Activated CD4-positive, alpha-beta memory T cell treated with anti-CD3 and anti-CD28 coated beads for 36 hours (primary cell): ENCODE results near the gene LRMDA. TPM values are rescaled to one million over a fixed set of nuclear protein-coding genes. Genes with fewer than 3 reads are reported as not detected.

ENCODE experiments used
- CTCF ChIA-PET: fragments of 350-600 bp; sonication (Branson Sonifier 250); formaldehyde crosslinking; loops from one replicate; lab custom pipeline; 2021; ENCODE audit warnings: antibody characterized with exemption, inconsistent platforms; lab: Charles Lee
- POLR2A ChIA-PET: fragments of 350-600 bp; sonication (Branson Sonifier 250); formaldehyde crosslinking; loops from one replicate; lab custom pipeline; 2021; ENCODE audit warnings: antibody characterized with exemption; lab: Charles Lee
- DNase-seq: peaks from one replicate; pipeline ENCODE4 v3.0.0-alpha.2; 2020
- H3K27ac Mint-ChIP-seq: one replicate; pipeline ENCODE4 v1.8.0; 2021; ENCODE audit warnings: mixed read lengths
- H3K27me3 Mint-ChIP-seq: one replicate; pipeline ENCODE4 v1.8.0; 2021; ENCODE audit warnings: mixed read lengths
- H3K36me3 Mint-ChIP-seq: one replicate; pipeline ENCODE4 v1.8.0; 2021; ENCODE audit warnings: mixed read lengths
- H3K4me1 Mint-ChIP-seq: one replicate; pipeline ENCODE4 v1.8.0; 2021; ENCODE audit warnings: low read depth, mixed read lengths
- H3K4me3 Mint-ChIP-seq: one replicate; pipeline ENCODE4 v1.8.0; 2021; ENCODE audit warnings: mild to moderate bottlenecking, mixed read lengths
- H3K9me3 Mint-ChIP-seq: one replicate; pipeline ENCODE4 v1.8.0; 2021; ENCODE audit warnings: mixed read lengths
- intact Hi-C: fragments of 100-400 bp; cut with micrococcal nuclease; formaldehyde crosslinking; loops from one replicate; pipeline ENCODE4 v1.15.1; 2023
- total RNA-seq, 2 experiments: library from RNA; stranded (reverse); gene quantifications; one replicate each; pipeline ENCODE4 v1.2.3, GENCODE V29; 2021

LRMDA gene
- total RNA-seq, 2 experiments from 2014 or later = not detected

- DNase-seq = no peak
- CTCF ChIA-PET = interaction anchor here (0.6 to 1.2 kb wide), 2 partner anchors 9 to 19 kb away, joined by 3 read pairs; no protein-coding TSS in a partner anchor
- Mint-ChIP-seq H3K9me3 (no peaks in the 10 kb centered on the region), H3K27me3 (peaks cover 38% of the 10 kb centered on the region), H3K36me3 (no peaks in the 10 kb centered on the region), H3K4me3 (no peak overlapping the region), H3K27ac (no peak overlapping the region), H3K4me1 (peaks cover 4% of the 10 kb centered on the region)
- POLR2A ChIA-PET = no interaction called here
- intact Hi-C loops = no loop called here
These were observed 16.9 kb upstream of the LRMDA start for GRCh38 chr10:75414527-75414926.

DNA sequence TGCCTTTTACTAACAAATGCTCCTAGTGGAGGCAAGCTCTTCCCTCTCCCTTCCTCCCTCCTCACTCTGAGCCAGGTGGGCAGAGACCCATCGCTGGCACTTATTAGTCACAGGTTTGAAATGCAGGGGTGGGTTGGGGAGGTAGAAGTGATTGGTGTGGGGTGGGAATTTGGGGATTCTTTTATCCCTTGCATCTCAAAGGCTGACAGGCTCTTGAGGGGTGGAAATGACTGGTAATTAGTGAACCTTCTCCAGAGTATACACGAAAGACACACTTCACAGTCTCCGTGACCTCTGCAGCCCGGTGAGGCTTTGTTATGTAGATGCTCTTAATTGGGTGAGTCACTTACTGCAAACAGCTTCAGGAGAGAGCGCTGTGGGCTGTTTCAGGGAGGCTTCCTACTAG lies 13.9 kb upstream of the LRMDA start:
- H3K4me3 Mint-ChIP-seq = no peak overlapping the region
- no peaks in the 10 kb centered on the region for H3K4me1 Mint-ChIP-seq
- no peak for DNase-seq
- H3K36me3 Mint-ChIP-seq = no peaks in the 10 kb centered on the region
- POLR2A ChIA-PET = no interaction called here
- H3K9me3 Mint-ChIP-seq = no peaks in the 10 kb centered on the region
- CTCF ChIA-PET = interaction anchor here (0.9 kb wide), 1 partner anchor 18 kb away, joined by 3 read pairs; no protein-coding TSS in a partner anchor
- peaks cover 18% of the 10 kb centered on the region for H3K27me3 Mint-ChIP-seq
- intact Hi-C loops = no loop called here
- H3K27ac Mint-ChIP-seq = no peak overlapping the region

- CTCF ChIA-PET = no interaction called here
- intact Hi-C loops = no loop called here
These were observed 13.1 kb upstream of the LRMDA start for GRCh38 chr10:75418293-75418692.

GRCh38 chr10:75418712-75419111 lies 12.7 kb upstream of the LRMDA start:
- intact Hi-C loops = no loop called here
- no peak for DNase-seq
- H3K27ac Mint-ChIP-seq = no peak overlapping the region
- H3K9me3 Mint-ChIP-seq = no peaks in the 10 kb centered on the region
- CTCF ChIA-PET = no interaction called here
- POLR2A ChIA-PET = no interaction called here
- H3K27me3 Mint-ChIP-seq = peaks cover 19% of the 10 kb centered on the region
- H3K36me3 Mint-ChIP-seq = no peaks in the 10 kb centered on the region
- no peak overlapping the region for H3K4me3 Mint-ChIP-seq
- no peaks in the 10 kb centered on the region for H3K4me1 Mint-ChIP-seq

More at GRCh38 chr10:75418293-75418692, 13.1 kb upstream of the LRMDA start:
- no peak for DNase-seq
- H3K27me3 Mint-ChIP-seq = peaks cover 19% of the 10 kb centered on the region
- no peaks in the 10 kb centered on the region for H3K4me1 Mint-ChIP-seq
- no peak overlapping the region for H3K27ac Mint-ChIP-seq
- H3K36me3 Mint-ChIP-seq = no peaks in the 10 kb centered on the region
- H3K4me3 Mint-ChIP-seq = no peak overlapping the region
- POLR2A ChIA-PET = no interaction called here
- H3K9me3 Mint-ChIP-seq = no peaks in the 10 kb centered on the region

DNA sequence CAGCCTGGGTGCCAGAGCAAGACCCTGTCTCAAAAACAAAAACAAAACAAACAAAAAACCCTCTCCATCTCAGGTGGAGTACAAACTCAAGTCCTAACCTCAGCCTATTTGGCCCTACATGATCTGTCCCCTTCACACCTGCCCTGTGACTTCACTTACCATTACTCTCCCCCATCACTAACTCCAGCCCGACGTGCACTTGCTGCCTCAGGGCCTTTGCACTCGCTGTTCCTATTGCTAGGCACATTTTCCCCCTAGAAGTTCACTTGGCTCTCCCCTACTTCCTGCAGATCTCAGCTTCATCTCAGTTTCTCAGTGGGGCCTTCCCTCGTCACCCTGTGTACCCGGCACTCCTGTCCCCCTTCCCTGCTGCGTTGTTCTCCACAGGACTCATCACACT lies 8.5 kb upstream of the LRMDA start:
- DNase-seq = no peak
- Mint-ChIP-seq H3K4me3 (no peak overlapping the region), H3K36me3 (no peaks in the 10 kb centered on the region), H3K27me3 (peaks cover 6% of the 10 kb centered on the region), H3K27ac (no peak overlapping the region), H3K9me3 (no peaks in the 10 kb centered on the region), H3K4me1 (no peaks in the 10 kb centered on the region)
- ChIA-PET CTCF (no interaction called here), POLR2A (no interaction called here)
- intact Hi-C loops = no loop called here

GRCh38 chr10:75424571-75424970 lies 6.9 kb upstream of the LRMDA start:
- no peak for DNase-seq
- no peaks in the 10 kb centered on the region for H3K4me1 Mint-ChIP-seq
- peaks cover 8% of the 10 kb centered on the region for H3K27me3 Mint-ChIP-seq
- no peaks in the 10 kb centered on the region for H3K36me3 Mint-ChIP-seq
- no peaks in the 10 kb centered on the region for H3K9me3 Mint-ChIP-seq
- intact Hi-C loops = no loop called here
- ChIA-PET CTCF (interaction anchor here (0.6 kb wide), 1 partner anchor 1226 kb away, joined by 3 read pairs; no protein-coding TSS in a partner anchor), POLR2A (no interaction called here)
- no peak overlapping the region for H3K4me3 Mint-ChIP-seq
- H3K27ac Mint-ChIP-seq = no peak overlapping the region

DNA sequence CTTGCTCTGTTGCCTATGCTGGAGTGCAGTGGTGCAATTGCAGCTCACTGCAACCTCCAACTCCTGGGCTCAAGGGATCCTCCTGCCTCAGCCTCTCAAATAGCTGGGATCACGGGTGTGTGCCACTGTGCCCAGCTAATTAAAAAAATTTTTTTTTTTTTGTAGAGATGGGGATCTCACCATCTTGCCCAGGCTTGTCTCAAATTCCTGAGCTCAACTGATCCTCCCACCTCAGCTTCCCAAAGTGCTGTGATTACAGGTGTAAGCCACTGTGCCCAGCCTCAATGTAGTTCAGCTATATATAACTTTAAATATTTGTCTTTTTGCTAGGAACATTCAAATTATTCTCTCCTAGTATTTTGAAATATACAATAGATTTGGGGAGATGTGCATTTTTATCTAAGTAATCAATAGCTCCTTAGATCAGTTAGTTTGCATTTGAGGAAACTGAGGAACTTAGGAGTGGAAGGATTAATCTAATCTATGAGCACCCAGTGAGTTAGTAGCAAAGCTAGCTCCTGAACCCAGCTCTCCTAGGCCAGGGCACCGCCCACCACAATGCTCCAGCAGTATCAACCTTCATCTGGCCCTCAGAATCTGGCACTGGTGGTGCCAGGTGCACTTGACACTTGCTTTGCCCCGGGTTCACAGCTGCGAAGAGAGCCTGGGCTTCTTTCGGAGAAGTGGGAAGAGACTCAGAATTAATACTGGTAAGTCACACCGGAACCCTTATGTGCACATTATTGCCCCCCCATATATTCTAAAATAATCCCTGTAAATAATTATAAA lies 5.9 kb upstream of the LRMDA start:
- no peaks in the 10 kb centered on the region for H3K36me3 Mint-ChIP-seq
- peaks cover 13% of the 10 kb centered on the region for H3K27me3 Mint-ChIP-seq
- H3K27ac Mint-ChIP-seq = no peak overlapping the region
- CTCF ChIA-PET = no interaction called here
- intact Hi-C loops = no loop called here
- DNase-seq = no peak
- H3K9me3 Mint-ChIP-seq = no peaks in the 10 kb centered on the region
- POLR2A ChIA-PET = no interaction called here
- no peaks in the 10 kb centered on the region for H3K4me1 Mint-ChIP-seq
- H3K4me3 Mint-ChIP-seq = no peak overlapping the region

- H3K27ac Mint-ChIP-seq = no peak overlapping the region
- H3K27me3 Mint-ChIP-seq = peaks cover 17% of the 10 kb centered on the region
These were observed 4.5 kb upstream of the LRMDA start for GRCh38 chr10:75426880-75427279.

DNA sequence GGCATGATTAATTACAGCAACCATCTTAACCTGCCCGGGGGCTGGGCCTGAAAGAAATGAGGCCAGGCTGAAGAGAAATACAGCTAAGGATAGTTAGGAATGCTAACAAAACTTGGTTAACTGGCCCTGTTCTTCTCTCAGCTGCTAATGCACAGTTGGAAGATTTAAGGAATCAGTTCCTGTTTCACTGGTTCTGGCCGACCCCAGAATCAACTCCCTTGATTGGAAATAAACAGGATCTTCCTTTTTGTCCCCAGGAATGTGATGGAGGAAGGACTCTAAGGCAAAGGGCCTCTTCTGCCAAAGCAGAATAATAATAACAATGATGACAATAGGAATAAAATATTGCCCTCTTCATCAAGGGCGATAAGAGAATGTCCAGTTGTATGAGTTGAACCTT lies 3.5 kb upstream of the LRMDA start:
- CTCF ChIA-PET = interaction anchor here (0.7 kb wide), 1 partner anchor 28 kb away, joined by 3 read pairs; no protein-coding TSS in a partner anchor
- peaks cover 24% of the 10 kb centered on the region for H3K27me3 Mint-ChIP-seq

More at GRCh38 chr10:75426880-75427279, 4.5 kb upstream of the LRMDA start:
- no peaks in the 10 kb centered on the region for H3K4me1 Mint-ChIP-seq
- H3K4me3 Mint-ChIP-seq = no peak overlapping the region
- H3K36me3 Mint-ChIP-seq = no peaks in the 10 kb centered on the region
- POLR2A ChIA-PET = no interaction called here
- no peaks in the 10 kb centered on the region for H3K9me3 Mint-ChIP-seq
- DNase-seq = no peak
- CTCF ChIA-PET = no interaction called here
- intact Hi-C loops = no loop called here

GRCh38 chr10:75428434-75429158 lies 2.8 kb upstream of the LRMDA start:
- DNase-seq = no peak
- POLR2A ChIA-PET = no interaction called here
- H3K4me3 Mint-ChIP-seq = no peak overlapping the region
- CTCF ChIA-PET = interaction anchor here (0.7 kb wide), 1 partner anchor 28 kb away, joined by 3 read pairs; no protein-coding TSS in a partner anchor
- H3K27me3 Mint-ChIP-seq = peaks cover 29% of the 10 kb centered on the region
- intact Hi-C loops = no loop called here
- H3K36me3 Mint-ChIP-seq = no peaks in the 10 kb centered on the region
- H3K9me3 Mint-ChIP-seq = no peaks in the 10 kb centered on the region
- no peaks in the 10 kb centered on the region for H3K4me1 Mint-ChIP-seq
- no peak overlapping the region for H3K27ac Mint-ChIP-seq

More for the DNA sequence above, 3.5 kb upstream of the LRMDA start:
- H3K27ac Mint-ChIP-seq = no peak overlapping the region
- no peaks in the 10 kb centered on the region for H3K9me3 Mint-ChIP-seq
- no peaks in the 10 kb centered on the region for H3K36me3 Mint-ChIP-seq
- POLR2A ChIA-PET = no interaction called here
- intact Hi-C loops = no loop called here
- H3K4me1 Mint-ChIP-seq = no peaks in the 10 kb centered on the region
- DNase-seq = no peak
- H3K4me3 Mint-ChIP-seq = no peak overlapping the region

- Mint-ChIP-seq H3K36me3 (no peaks in the 10 kb centered on the region), H3K9me3 (no peaks in the 10 kb centered on the region), H3K4me3 (no peak overlapping the region), H3K27ac (no peak overlapping the region), H3K27me3 (peaks cover 33% of the 10 kb centered on the region), H3K4me1 (no peaks in the 10 kb centered on the region)
- ChIA-PET CTCF (no interaction called here), POLR2A (no interaction called here)
- intact Hi-C loops = no loop called here
- no peak for DNase-seq
These were observed 2.1 kb upstream of the LRMDA start for GRCh38 chr10:75429159-75429827.
